ENCODE data around the gene ADAMTSL5.
A peak's percentile ranks its signal among the peaks of the same experiment; 100 is the strongest.
"Not testable (repeated sequence)": the region's sequence is repeated elsewhere in the genome, so short reads cannot be mapped to it uniquely, and the experiment has no call there.

The ADAMTSL5 gene

GRCh38 chr19:1481893-1482360, 30.9 kb downstream of the ADAMTSL5 start:
- DNase-seq (ENCODE audit: low spot score), result no peak

- no peak for DNase-seq (ENCODE audit: low spot score)
These were observed 31.5 kb downstream of the ADAMTSL5 start for GRCh38 chr19:1481224-1481892.

GRCh38 chr19:1478934-1479707, 33.7 kb downstream of the ADAMTSL5 start, which contains the start of gene C19orf25:
C19orf25 (minus strand) TSS chr19:1479215; CDS start chr19:1478903, 312 bp downstream.
- DNase-seq (ENCODE audit: low spot score), result peak; percentile 93

GRCh38 chr19:1477056-1477455, 35.8 kb downstream of the ADAMTSL5 start:
- DNase-seq (ENCODE audit: low spot score), result not testable (repeated sequence)

- no peak for DNase-seq (ENCODE audit: low spot score)
These were observed 36.9 kb downstream of the ADAMTSL5 start for GRCh38 chr19:1475751-1476437.

GRCh38 chr19:1474765-1475351, 38.0 kb downstream of the ADAMTSL5 start:
- no peak for DNase-seq (ENCODE audit: low spot score)

GRCh38 chr19:1474011-1474764, 38.6 kb downstream of the ADAMTSL5 start:
- no peak for DNase-seq (ENCODE audit: low spot score)

- no peak for DNase-seq (ENCODE audit: low spot score)
These were observed 39.6 kb downstream of the ADAMTSL5 start for GRCh38 chr19:1473085-1473851.

GRCh38 chr19:1472231-1473084, 40.4 kb downstream of the ADAMTSL5 start:
- no peak for DNase-seq (ENCODE audit: low spot score)

- DNase-seq (ENCODE audit: low spot score), result no peak
These were observed 41.2 kb downstream of the ADAMTSL5 start for GRCh38 chr19:1471515-1472160.

GRCh38 chr19:1471010-1471514, 41.8 kb downstream of the ADAMTSL5 start:
- no peak for DNase-seq (ENCODE audit: low spot score)

- no peak for DNase-seq (ENCODE audit: low spot score)
These were observed 42.4 kb downstream of the ADAMTSL5 start for GRCh38 chr19:1470305-1471009.

GRCh38 chr19:1470055-1470304, 42.8 kb downstream of the ADAMTSL5 start:
- DNase-seq (ENCODE audit: low spot score), result no peak

- no peak for DNase-seq (ENCODE audit: low spot score)
These were observed 43.4 kb downstream of the ADAMTSL5 start for GRCh38 chr19:1469255-1470054.

GRCh38 chr19:1468821-1469254, 44.0 kb downstream of the ADAMTSL5 start:
- DNase-seq (ENCODE audit: low spot score), result no peak

GRCh38 chr19:1468274-1468820, 44.5 kb downstream of the ADAMTSL5 start:
- DNase-seq (ENCODE audit: low spot score), result no peak

GRCh38 chr19:1467490-1468273, 45.1 kb downstream of the ADAMTSL5 start:
- DNase-seq (ENCODE audit: low spot score), result no peak

All from hematopoietic multipotent progenitor cell treated with erythropoietin and hydrocortisone succinate and interleukin-3 and kit ligand, for 15 days (in vitro differentiated cells).